Osteoblast (primary cell): ENCODE data around the gene ABCA4. TPM values are rescaled to one million over a fixed set of nuclear protein-coding genes. Genes with fewer than 3 reads are reported as not detected.
A peak's percentile ranks its signal among the peaks of the same experiment; 100 is the strongest.

ENCODE experiments used
- DNase-seq: peaks from one replicate; pipeline ENCODE4 v3.0.0; 2011; ENCODE audit warnings: low spot score, mixed read lengths; ENCODE audit not compliant: insufficient read length; ENCODE audit errors: missing footprints
- H2AFZ ChIP-seq: 2 replicates; pipeline ENCODE4 v1.6.0; 2011; ENCODE audit warnings: mild to moderate bottlenecking, low read length
- H3K27ac ChIP-seq: 2 replicates; pipeline ENCODE4 v1.5.1; 2011; ENCODE audit warnings: mild to moderate bottlenecking, low read depth, low read length, moderate library complexity
- H3K27me3 ChIP-seq: 2 replicates; pipeline ENCODE4 v1.6.0; 2012; ENCODE audit warnings: mild to moderate bottlenecking, control low read depth, inconsistent platforms, low read length, moderate library complexity; ENCODE audit not compliant: insufficient read depth
- H3K36me3 ChIP-seq: 2 replicates; pipeline ENCODE4 v1.5.1; 2011; ENCODE audit warnings: mild to moderate bottlenecking, low read length, control low read depth, moderate library complexity; ENCODE audit not compliant: insufficient read depth
- H3K4me1 ChIP-seq: 2 replicates; pipeline ENCODE4 v1.5.1; 2011; ENCODE audit warnings: mild to moderate bottlenecking, low read length, control low read depth, moderate library complexity; ENCODE audit not compliant: insufficient read depth
- H3K4me2 ChIP-seq: 2 replicates; pipeline ENCODE4 v1.6.0; 2011; ENCODE audit warnings: mild to moderate bottlenecking, low read length; ENCODE audit not compliant: insufficient read depth
- H3K4me3 ChIP-seq: fragments of 200-600 bp; sonication (generic); 3 replicates; pipeline ENCODE4 v1.5.1; 2012; ENCODE audit warnings: mild to moderate bottlenecking, low read length, inconsistent platforms; ENCODE audit not compliant: insufficient read depth
- H3K79me2 ChIP-seq: 2 replicates; pipeline ENCODE4 v1.6.0; 2012; ENCODE audit warnings: mild to moderate bottlenecking, low read length, control low read depth, inconsistent platforms; ENCODE audit not compliant: insufficient read depth
- H3K9me3 ChIP-seq: 2 replicates; pipeline ENCODE4 v1.5.1; 2011; ENCODE audit warnings: low read depth, low read length, control low read depth
- H4K20me1 ChIP-seq: 2 replicates; pipeline ENCODE4 v1.6.0; 2012; ENCODE audit warnings: mild to moderate bottlenecking, low read length, control low read depth; ENCODE audit not compliant: insufficient read depth
- CTCF ChIP-seq: IDR thresholded peaks from 2 replicates; pipeline ENCODE4 v1.5.1; 2011; ENCODE audit warnings: mild to moderate bottlenecking, low read depth, low read length, moderate library complexity; ENCODE audit errors: extremely low read depth
- total RNA-seq: library from RNA; depleted of rRNA; stranded (reverse); fragments of >200 nt; gene quantifications from 2 replicates; pipeline ENCODE4 v1.2.3, GENCODE V29; 2012

Gene ABCA4
- total RNA-seq, 1 donor: 1.1 TPM

- DNase-seq: no peak
- Histone ChIP-seq H3K79me2 (no peaks in the 10 kb centered on the region), H3K27ac (no peak overlapping the region), H3K4me3 (no peak overlapping the region), H3K4me1 (peaks cover 15% of the 10 kb centered on the region), H3K9me3 (no peaks in the 10 kb centered on the region), H3K4me2 (no peak overlapping the region), H4K20me1 (no peaks in the 10 kb centered on the region), H3K27me3 (no peaks in the 10 kb centered on the region), H3K36me3 (no peaks in the 10 kb centered on the region), H2AFZ (no peak overlapping the region)
- no peak for TF ChIP-seq CTCF
Observed at GRCh38 chr1:94071391-94071790, 49.6 kb downstream of the ABCA4 start.

- no peak for DNase-seq
- Histone ChIP-seq H3K9me3 (no peaks in the 10 kb centered on the region), H3K27ac (no peak overlapping the region), H3K27me3 (no peaks in the 10 kb centered on the region), H3K4me1 (peaks cover 15% of the 10 kb centered on the region), H3K4me3 (no peak overlapping the region), H2AFZ (no peak overlapping the region), H3K79me2 (no peaks in the 10 kb centered on the region), H3K36me3 (no peaks in the 10 kb centered on the region), H3K4me2 (no peak overlapping the region), H4K20me1 (no peaks in the 10 kb centered on the region)
- no peak for TF ChIP-seq CTCF
Observed at GRCh38 chr1:94070865-94071264, 50.1 kb downstream of the ABCA4 start.

- no peaks in the 10 kb centered on the region for H3K9me3 ChIP-seq
- H3K36me3 ChIP-seq: no peaks in the 10 kb centered on the region
- H4K20me1 ChIP-seq: no peaks in the 10 kb centered on the region
- no peak overlapping the region for H3K4me3 ChIP-seq
- H3K4me1 ChIP-seq: peaks cover 15% of the 10 kb centered on the region
- TF ChIP-seq CTCF: no peak
- no peak overlapping the region for H3K4me2 ChIP-seq
- H3K27ac ChIP-seq: no peak overlapping the region
- H2AFZ ChIP-seq: no peak overlapping the region
- no peak for DNase-seq
- H3K27me3 ChIP-seq: no peaks in the 10 kb centered on the region
- H3K79me2 ChIP-seq: no peaks in the 10 kb centered on the region
Observed at GRCh38 chr1:94069919-94070285, 51.0 kb downstream of the ABCA4 start.

GRCh38 chr1:94068999-94069918 is 51.7 kb downstream of the ABCA4 start:
- Histone ChIP-seq H3K79me2 (no peaks in the 10 kb centered on the region), H3K9me3 (no peaks in the 10 kb centered on the region), H3K36me3 (no peaks in the 10 kb centered on the region), H3K4me2 (no peak overlapping the region), H3K4me3 (no peak overlapping the region), H3K27ac (no peak overlapping the region), H2AFZ (peak overlapping the region; percentile 32), H4K20me1 (no peaks in the 10 kb centered on the region), H3K27me3 (no peaks in the 10 kb centered on the region), H3K4me1 (peaks cover 15% of the 10 kb centered on the region)
- no peak for TF ChIP-seq CTCF
- no peak for DNase-seq
